Left ventricle myocardium superior (tissue), 1 donor: ENCODE measurements around the gene CRYBG2. TPM values are rescaled to one million over a fixed set of nuclear protein-coding genes. Genes with fewer than 3 reads are reported as not detected.

Source experiments
- ATAC-seq: fragments of 200-7000 bp; cut with Tn5 transposase; one replicate; pipeline ENCODE4 v1.9.1; 2020; ENCODE audit warnings: mild to moderate bottlenecking, moderate library complexity
- DNase-seq: peaks from one replicate; pipeline ENCODE4 v3.0.0-alpha.2; 2020
- intact Hi-C: fragments of 100-400 bp; cut with micrococcal nuclease; formaldehyde crosslinking; loops from one replicate; pipeline ENCODE4 v1.11.0; 2022
- total RNA-seq: library from RNA; stranded (reverse); fragmentation: NEBNext Ultra II Directional; extraction: Animal tissue kit (Norgen Biotek cat#: 25700); gene quantifications from one replicate; pipeline ENCODE4 v1.2.1, GENCODE V29; 2021
- donor health status: DM: no; HTN: yes; CAD: no; lungs with severe emphysema.

Gene CRYBG2
- total RNA-seq, 1 donor from 2014 or later, result not detected

DNA sequence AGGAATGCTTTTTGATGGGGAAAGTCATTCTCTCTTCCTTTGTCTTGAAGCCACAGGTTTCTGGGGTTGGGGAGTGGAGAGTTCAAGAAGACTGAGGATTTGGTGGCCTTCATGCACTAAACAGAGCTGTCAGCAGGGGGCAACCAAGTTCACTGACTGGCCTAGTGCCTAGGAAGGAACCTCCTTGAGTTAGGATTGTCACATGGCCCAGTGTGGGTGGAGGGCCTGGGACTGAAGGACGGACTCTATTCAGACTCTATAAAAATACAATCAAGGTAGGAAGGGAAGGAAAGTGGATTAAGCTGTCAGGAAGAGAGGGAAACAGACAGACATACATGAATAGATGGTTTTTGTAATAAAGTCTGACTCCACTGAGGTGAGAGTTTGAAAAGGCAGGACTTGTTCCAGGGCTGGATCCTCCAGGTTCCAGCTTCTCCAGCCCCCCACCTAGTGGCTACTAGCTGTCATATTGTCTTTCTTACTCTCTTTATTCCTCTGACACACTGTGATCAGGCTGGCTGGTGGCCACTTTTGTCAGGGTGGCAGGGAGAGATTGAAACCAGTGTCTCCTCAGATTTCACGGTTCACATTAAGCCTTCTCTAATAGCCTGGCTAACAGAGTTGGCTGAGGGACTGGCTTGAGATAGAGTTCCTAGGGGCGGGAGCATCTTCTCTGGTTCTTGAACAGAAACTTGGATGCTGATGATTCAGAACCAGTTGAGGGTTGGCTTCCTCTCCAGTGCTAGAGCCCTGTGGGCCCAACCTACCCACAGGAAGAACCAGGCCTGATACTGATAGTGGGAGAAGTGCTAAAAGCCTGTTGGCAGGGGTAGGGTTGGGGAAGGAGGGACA is 78.1 kb downstream of the CRYBG2 start:
- DNase-seq (peak; percentile 81), ATAC-seq (peak; percentile 76)
- intact Hi-C loops, result loop anchor here (5.0 kb wide), 1 partner anchor 46 kb away; no protein-coding TSS in a partner anchor

DNA sequence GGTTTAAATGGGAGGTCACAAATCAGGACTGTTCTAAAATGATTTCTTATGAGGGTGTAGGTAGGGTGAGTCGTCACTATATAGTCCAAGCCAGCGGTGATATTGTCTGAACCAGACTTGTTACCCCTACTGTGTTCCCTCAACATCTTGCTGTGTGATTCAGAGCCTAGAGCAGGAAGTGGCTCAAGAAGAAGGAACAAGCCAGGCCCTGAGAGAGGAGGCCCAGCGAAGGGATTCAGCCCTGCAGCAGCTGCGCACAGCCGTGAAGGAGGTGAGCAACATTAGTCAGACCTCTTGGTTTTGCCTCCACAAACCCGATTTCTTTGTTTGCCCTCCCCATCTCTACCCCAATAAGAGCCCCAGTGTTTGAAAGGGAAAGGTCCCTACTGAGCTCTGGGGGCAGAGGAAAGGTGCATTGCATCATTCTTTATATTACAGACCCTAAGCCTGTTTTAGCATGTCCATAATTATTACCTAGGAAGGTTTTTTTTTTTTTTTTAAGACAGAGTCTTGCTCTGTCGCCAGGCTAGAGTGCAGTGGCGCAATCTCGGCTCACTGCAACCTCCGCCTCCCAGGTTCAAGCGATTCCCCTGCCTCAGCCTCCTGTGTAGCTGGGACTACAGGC is 79.0 kb downstream of the CRYBG2 start:
- intact Hi-C loops, result loop anchor here (5.0 kb wide), 1 partner anchor 47 kb away; no protein-coding TSS in a partner anchor
- DNase-seq (no peak), ATAC-seq (no peak)

Other genes with a start within 250 kb of the CRYBG2 start
- 7.0 TPM for gene PDIK1L, start 242.3 kb downstream of the CRYBG2 start, total RNA-seq
- 4.5 TPM for gene FAM110D, start 195.1 kb downstream of the CRYBG2 start, total RNA-seq
- not detected for gene C1orf232, start 185.2 kb downstream of the CRYBG2 start, total RNA-seq
- gene ZNF593, start 184.2 kb downstream of the CRYBG2 start, total RNA-seq, result 11.6 TPM
- not detected for gene ZNF593OS, start 182.3 kb downstream of the CRYBG2 start, total RNA-seq
- gene CNKSR1, start 176.6 kb downstream of the CRYBG2 start, total RNA-seq, result 1.7 TPM
- gene CATSPER4, start 163.5 kb downstream of the CRYBG2 start, total RNA-seq, result not detected
- 91.1 TPM for gene CEP85, start 119.9 kb downstream of the CRYBG2 start, total RNA-seq
- 34.7 TPM for gene SH3BGRL3, start 74.0 kb downstream of the CRYBG2 start, total RNA-seq
- 9.7 TPM for gene UBXN11, start 47.5 kb downstream of the CRYBG2 start, total RNA-seq
- 6.3 TPM for gene CD52, start 36.2 kb downstream of the CRYBG2 start, total RNA-seq
- gene ZNF683, start 18.6 kb upstream of the CRYBG2 start, total RNA-seq, result not detected
- gene LIN28A, start 56.7 kb upstream of the CRYBG2 start, total RNA-seq, result not detected
- gene DHDDS, start 78.2 kb upstream of the CRYBG2 start, total RNA-seq, result 29.3 TPM
- gene HMGN2, start 118.3 kb upstream of the CRYBG2 start, total RNA-seq, result 145 TPM
- gene RPS6KA1, start 175.6 kb upstream of the CRYBG2 start, total RNA-seq, result 4.6 TPM